Sigmoid colon (tissue), 4 donors: ENCODE data around the gene CARMIL3.

Experiments
- EP300 ChIP-seq, 4 donors: sonication (generic); formaldehyde crosslinking; IDR thresholded peaks; one replicate each; pipeline ENCODE4 v1.6.1; 2017; ENCODE audit warnings: antibody characterized with exemption in 4 of 4
- POLR2A ChIP-seq, 2 donors: fragments of 450-650 bp; IDR thresholded peaks; one replicate each; pipeline ENCODE4 v1.6.1; 2016; ENCODE audit warnings: antibody characterized with exemption in 2 of 2, mild to moderate bottlenecking in 2 of 2, moderate library complexity in 2 of 2
- POLR2AphosphoS5 ChIP-seq, 4 donors: sonication (generic); formaldehyde crosslinking; IDR thresholded peaks; one replicate each; pipeline ENCODE4 v1.6.1; 2017; ENCODE audit warnings: antibody characterized with exemption in 4 of 4
- TF ChIP-seq, protein P1 (sequence below), 4 experiments: fragments of 450-650 bp in 3 of 4; fragments of 200-600 bp in 1 of 4; IDR thresholded peaks; one replicate each; pipeline ENCODE4 v1.5.1; 2016 to 2019; ENCODE audit warnings: antibody characterized with exemption in 4 of 4, mild to moderate bottlenecking in 3 of 4, moderate library complexity in 2 of 4

DNA sequence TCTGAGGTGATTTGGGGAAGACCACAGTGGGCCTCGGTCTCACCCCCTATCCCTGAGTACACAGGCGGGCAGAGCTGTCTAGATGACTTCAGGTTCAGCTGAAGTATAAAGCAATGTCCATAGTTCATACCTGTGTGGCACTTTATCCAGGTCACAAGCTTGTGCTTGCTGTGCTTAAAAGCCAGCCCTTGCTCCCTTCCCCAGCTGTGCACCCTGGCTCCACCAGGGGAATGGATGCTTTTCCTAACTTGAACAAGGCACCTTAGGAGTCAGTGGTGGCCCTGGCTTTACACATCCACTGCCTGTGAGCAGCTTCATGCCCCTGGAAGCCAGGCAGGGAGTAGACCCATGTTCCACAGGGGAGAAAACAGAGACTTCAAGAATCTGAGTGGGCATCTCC lies 5.5 kb downstream of the CARMIL3 start:
- TF ChIP-seq, protein P1, sequence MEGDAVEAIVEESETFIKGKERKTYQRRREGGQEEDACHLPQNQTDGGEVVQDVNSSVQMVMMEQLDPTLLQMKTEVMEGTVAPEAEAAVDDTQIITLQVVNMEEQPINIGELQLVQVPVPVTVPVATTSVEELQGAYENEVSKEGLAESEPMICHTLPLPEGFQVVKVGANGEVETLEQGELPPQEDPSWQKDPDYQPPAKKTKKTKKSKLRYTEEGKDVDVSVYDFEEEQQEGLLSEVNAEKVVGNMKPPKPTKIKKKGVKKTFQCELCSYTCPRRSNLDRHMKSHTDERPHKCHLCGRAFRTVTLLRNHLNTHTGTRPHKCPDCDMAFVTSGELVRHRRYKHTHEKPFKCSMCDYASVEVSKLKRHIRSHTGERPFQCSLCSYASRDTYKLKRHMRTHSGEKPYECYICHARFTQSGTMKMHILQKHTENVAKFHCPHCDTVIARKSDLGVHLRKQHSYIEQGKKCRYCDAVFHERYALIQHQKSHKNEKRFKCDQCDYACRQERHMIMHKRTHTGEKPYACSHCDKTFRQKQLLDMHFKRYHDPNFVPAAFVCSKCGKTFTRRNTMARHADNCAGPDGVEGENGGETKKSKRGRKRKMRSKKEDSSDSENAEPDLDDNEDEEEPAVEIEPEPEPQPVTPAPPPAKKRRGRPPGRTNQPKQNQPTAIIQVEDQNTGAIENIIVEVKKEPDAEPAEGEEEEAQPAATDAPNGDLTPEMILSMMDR (IDR thresholded peaks at IDR 0.05), result no peak
- no peak for TF ChIP-seq POLR2A (IDR thresholded peaks at IDR 0.05)
- no peak for TF ChIP-seq POLR2AphosphoS5 (IDR thresholded peaks at IDR 0.05)
- TF ChIP-seq EP300 (IDR thresholded peaks at IDR 0.05), result no peak
